HepG2 (cell line): ENCODE results near the gene NMRAL1.

Source experiments
- MTA3 ChIP-seq: sonication (generic); formaldehyde crosslinking; IDR thresholded peaks from 2 replicates; pipeline ENCODE4 v1.4.0; 2020; ENCODE audit warnings: missing genetic modification reagents
- MYC ChIP-seq: sonication (generic); formaldehyde crosslinking; IDR thresholded peaks from 2 replicates; pipeline ENCODE4 v1.9.0; 2021; ENCODE audit warnings: missing genetic modification reagents, borderline replicate concordance
- TF ChIP-seq, protein P1 (sequence below): sonication (generic); formaldehyde crosslinking; IDR thresholded peaks from 2 replicates; pipeline ENCODE4 v1.5.0; 2020; ENCODE audit warnings: mild to moderate bottlenecking, missing genetic modification reagents, moderate library complexity

DNA sequence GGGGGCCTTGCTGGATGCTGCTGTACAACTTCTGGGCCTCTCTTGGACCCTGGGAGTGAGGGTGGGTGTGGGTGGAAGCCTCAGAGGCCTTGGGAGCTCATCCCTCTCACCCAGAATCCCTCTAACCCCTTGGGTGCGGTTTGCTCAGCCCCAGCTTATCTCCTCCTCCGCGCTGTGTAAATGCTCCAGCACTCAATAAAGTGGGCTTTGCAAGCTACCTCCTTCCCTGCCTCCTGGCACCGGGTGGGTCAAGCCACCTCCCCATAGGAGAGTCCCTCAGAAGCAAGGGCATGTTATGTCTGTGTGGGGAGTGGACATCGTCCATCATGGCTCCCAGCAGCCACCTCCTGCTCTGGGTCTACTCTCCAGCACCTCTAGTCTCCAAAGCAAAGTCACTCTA lies 35.7 kb upstream of the NMRAL1 start:
- TF ChIP-seq MTA3 (CRISPR knock-in tag) (no peak), MYC (CRISPR knock-in tag) (no peak)
- TF ChIP-seq, protein P1, sequence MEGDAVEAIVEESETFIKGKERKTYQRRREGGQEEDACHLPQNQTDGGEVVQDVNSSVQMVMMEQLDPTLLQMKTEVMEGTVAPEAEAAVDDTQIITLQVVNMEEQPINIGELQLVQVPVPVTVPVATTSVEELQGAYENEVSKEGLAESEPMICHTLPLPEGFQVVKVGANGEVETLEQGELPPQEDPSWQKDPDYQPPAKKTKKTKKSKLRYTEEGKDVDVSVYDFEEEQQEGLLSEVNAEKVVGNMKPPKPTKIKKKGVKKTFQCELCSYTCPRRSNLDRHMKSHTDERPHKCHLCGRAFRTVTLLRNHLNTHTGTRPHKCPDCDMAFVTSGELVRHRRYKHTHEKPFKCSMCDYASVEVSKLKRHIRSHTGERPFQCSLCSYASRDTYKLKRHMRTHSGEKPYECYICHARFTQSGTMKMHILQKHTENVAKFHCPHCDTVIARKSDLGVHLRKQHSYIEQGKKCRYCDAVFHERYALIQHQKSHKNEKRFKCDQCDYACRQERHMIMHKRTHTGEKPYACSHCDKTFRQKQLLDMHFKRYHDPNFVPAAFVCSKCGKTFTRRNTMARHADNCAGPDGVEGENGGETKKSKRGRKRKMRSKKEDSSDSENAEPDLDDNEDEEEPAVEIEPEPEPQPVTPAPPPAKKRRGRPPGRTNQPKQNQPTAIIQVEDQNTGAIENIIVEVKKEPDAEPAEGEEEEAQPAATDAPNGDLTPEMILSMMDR: no peak
